T-helper 1 cell treated with Interleukin-12 subunit alpha and Interleukin-12 subunit beta and Interleukin-4 antibody, amounts not matched to agents 30 ng/mL and 1 ng/mL, for 36 hours (primary cell): ENCODE measurements around the gene TBC1D7. TPM values are rescaled to one million over a fixed set of nuclear protein-coding genes. Genes with fewer than 3 reads are reported as not detected.

Source experiments
- intact Hi-C: fragments of 100-400 bp; cut with micrococcal nuclease; formaldehyde crosslinking; loops from one replicate; pipeline ENCODE4 v1.15.1; 2024
- total RNA-seq: library from RNA; stranded (reverse); gene quantifications from 2 replicates; pipeline ENCODE4 v1.2.3, GENCODE V29; 2022

Gene TBC1D7
- 22.8 and 24.0 TPM in 2 replicates for total RNA-seq

GRCh38 chr6:13328076-13328874, at the start of gene TBC1D7:
TSS of gene TBC1D7 (minus strand) at chr6:13328537. CDS start at chr6:13326898, 1,639 bp downstream.
- intact Hi-C loops = loop anchor here (1.0 to 5.0 kb wide), 11 partner anchors 25 to 789 kb away; partner anchors contain the start of genes CD83, GFOD1, MCUR1 and NOL7

GRCh38 chr6:13377054-13377758, 48.9 kb upstream of the TBC1D7 start:
- intact Hi-C loops = no loop called here

GRCh38 chr6:13375360-13375878, 47.1 kb upstream of the TBC1D7 start:
- intact Hi-C loops = loop anchor here (1.0 kb wide), 1 partner anchor 19 kb away; no protein-coding TSS in a partner anchor

GRCh38 chr6:13373919-13374318, 45.6 kb upstream of the TBC1D7 start:
- intact Hi-C loops = no loop called here

GRCh38 chr6:13373488-13373886, 45.1 kb upstream of the TBC1D7 start:
- intact Hi-C loops = no loop called here

- intact Hi-C loops = no loop called here
Measured at GRCh38 chr6:13372688-13373487, 44.6 kb upstream of the TBC1D7 start.

GRCh38 chr6:13372076-13372475, 43.7 kb upstream of the TBC1D7 start:
- intact Hi-C loops = no loop called here

GRCh38 chr6:13371421-13372072, 43.2 kb upstream of the TBC1D7 start:
- intact Hi-C loops = no loop called here

- intact Hi-C loops = no loop called here
Measured at GRCh38 chr6:13370623-13371022, 42.3 kb upstream of the TBC1D7 start.

- intact Hi-C loops = no loop called here
Measured at GRCh38 chr6:13369591-13369990, 41.3 kb upstream of the TBC1D7 start.

- intact Hi-C loops = no loop called here
Measured at GRCh38 chr6:13368731-13369115, 40.4 kb upstream of the TBC1D7 start.

GRCh38 chr6:13368079-13368730, 39.9 kb upstream of the TBC1D7 start:
- intact Hi-C loops = no loop called here

GRCh38 chr6:13367396-13367795, 39.1 kb upstream of the TBC1D7 start:
- intact Hi-C loops = no loop called here

- intact Hi-C loops = no loop called here
Measured at GRCh38 chr6:13365320-13365719, 37.0 kb upstream of the TBC1D7 start.

- intact Hi-C loops = no loop called here
Measured at GRCh38 chr6:13364842-13365241, 36.5 kb upstream of the TBC1D7 start.

- intact Hi-C loops = no loop called here
Measured at GRCh38 chr6:13362412-13362811, 34.1 kb upstream of the TBC1D7 start.

GRCh38 chr6:13360671-13361540, 32.6 kb upstream of the TBC1D7 start:
- intact Hi-C loops = no loop called here

- intact Hi-C loops = loop anchor here (10.0 kb wide), 2 partner anchors 406 to 436 kb away; no protein-coding TSS in a partner anchor
Measured at GRCh38 chr6:13359287-13359686, 30.9 kb upstream of the TBC1D7 start.

- intact Hi-C loops = loop anchor here (10.0 kb wide), 2 partner anchors 406 to 436 kb away; no protein-coding TSS in a partner anchor
Measured at GRCh38 chr6:13358511-13358910, 30.2 kb upstream of the TBC1D7 start.
